ENCODE results near the gene PPP4R2. TPM values are rescaled to one million over a fixed set of nuclear protein-coding genes. Genes with fewer than 3 reads are reported as not detected.
A peak's percentile ranks its signal among the peaks of the same experiment; 100 is the strongest.

The PPP4R2 gene
- total RNA-seq, 1 donor from 2014 or later: 55.5 TPM

DNA sequence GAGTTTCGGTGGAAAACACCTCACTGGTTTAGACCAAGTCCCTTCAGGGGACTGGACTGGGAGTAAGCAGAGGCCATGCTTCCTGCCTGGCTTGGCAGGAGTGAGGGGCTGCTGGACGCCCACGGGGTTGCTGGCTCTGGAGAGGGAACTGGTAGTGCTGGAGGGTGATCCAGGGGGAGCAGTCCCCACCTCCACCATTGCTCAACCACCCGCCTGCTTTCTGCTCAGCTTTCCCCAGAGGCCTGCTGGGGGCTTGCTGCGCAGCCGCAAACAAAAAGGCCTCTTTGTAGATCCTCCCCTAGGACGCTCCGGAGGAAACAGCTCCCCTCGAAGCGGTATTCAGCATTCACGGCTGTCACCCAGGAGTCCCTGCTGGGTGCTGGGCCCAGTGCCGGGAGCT lies 98.3 kb downstream of the PPP4R2 start:
- no peak for TF ChIP-seq CTCF (IDR thresholded peaks at IDR 0.05; ENCODE audit: borderline replicate concordance)
- intact Hi-C loops (cut with micrococcal nuclease): no loop called here
- H3K27ac ChIP-seq (replicated peaks): no peak overlapping the region
- H3K27me3 ChIP-seq (ENCODE audit: low read depth): no peaks in the 10 kb centered on the region
- H3K4me1 ChIP-seq: peaks cover 10% of the 10 kb centered on the region
- H3K36me3 ChIP-seq: no peaks in the 10 kb centered on the region
- peak; percentile 37 for DNase-seq
- no peak overlapping the region for H3K4me3 ChIP-seq
- H3K9me3 ChIP-seq (replicated peaks): peaks cover 5% of the 10 kb centered on the region

GRCh38 chr3:73096169-73096568 lies 99.6 kb downstream of the PPP4R2 start:
- Histone ChIP-seq H3K4me3 (no peak overlapping the region), H3K27ac (replicated peaks) (no peak overlapping the region), H3K27me3 (ENCODE audit: low read depth) (no peaks in the 10 kb centered on the region), H3K9me3 (replicated peaks) (peaks cover 5% of the 10 kb centered on the region), H3K36me3 (no peaks in the 10 kb centered on the region), H3K4me1 (peaks cover 15% of the 10 kb centered on the region)
- DNase-seq: no peak
- TF ChIP-seq CTCF (IDR thresholded peaks at IDR 0.05; ENCODE audit: borderline replicate concordance): no peak
- intact Hi-C loops (cut with micrococcal nuclease): no loop called here

- TF ChIP-seq CTCF (IDR thresholded peaks at IDR 0.05; ENCODE audit: borderline replicate concordance): no peak
- DNase-seq: no peak
- Histone ChIP-seq H3K27ac (replicated peaks) (no peak overlapping the region), H3K4me1 (peaks cover 18% of the 10 kb centered on the region), H3K27me3 (ENCODE audit: low read depth) (no peaks in the 10 kb centered on the region), H3K36me3 (no peaks in the 10 kb centered on the region), H3K4me3 (no peak overlapping the region), H3K9me3 (replicated peaks) (peaks cover 5% of the 10 kb centered on the region)
- intact Hi-C loops (cut with micrococcal nuclease): no loop called here
Measured at GRCh38 chr3:73098026-73098425, 101.4 kb downstream of the PPP4R2 start.

GRCh38 chr3:73098873-73099272 lies 102.3 kb downstream of the PPP4R2 start:
- peaks cover 18% of the 10 kb centered on the region for H3K4me1 ChIP-seq
- no peaks in the 10 kb centered on the region for H3K36me3 ChIP-seq
- TF ChIP-seq CTCF (IDR thresholded peaks at IDR 0.05; ENCODE audit: borderline replicate concordance): no peak
- no peak overlapping the region for H3K4me3 ChIP-seq
- no peaks in the 10 kb centered on the region for H3K27me3 ChIP-seq (ENCODE audit: low read depth)
- intact Hi-C loops (cut with micrococcal nuclease): no loop called here
- H3K27ac ChIP-seq (replicated peaks): no peak overlapping the region
- peaks cover 5% of the 10 kb centered on the region for H3K9me3 ChIP-seq (replicated peaks)
- no peak for DNase-seq

DNA sequence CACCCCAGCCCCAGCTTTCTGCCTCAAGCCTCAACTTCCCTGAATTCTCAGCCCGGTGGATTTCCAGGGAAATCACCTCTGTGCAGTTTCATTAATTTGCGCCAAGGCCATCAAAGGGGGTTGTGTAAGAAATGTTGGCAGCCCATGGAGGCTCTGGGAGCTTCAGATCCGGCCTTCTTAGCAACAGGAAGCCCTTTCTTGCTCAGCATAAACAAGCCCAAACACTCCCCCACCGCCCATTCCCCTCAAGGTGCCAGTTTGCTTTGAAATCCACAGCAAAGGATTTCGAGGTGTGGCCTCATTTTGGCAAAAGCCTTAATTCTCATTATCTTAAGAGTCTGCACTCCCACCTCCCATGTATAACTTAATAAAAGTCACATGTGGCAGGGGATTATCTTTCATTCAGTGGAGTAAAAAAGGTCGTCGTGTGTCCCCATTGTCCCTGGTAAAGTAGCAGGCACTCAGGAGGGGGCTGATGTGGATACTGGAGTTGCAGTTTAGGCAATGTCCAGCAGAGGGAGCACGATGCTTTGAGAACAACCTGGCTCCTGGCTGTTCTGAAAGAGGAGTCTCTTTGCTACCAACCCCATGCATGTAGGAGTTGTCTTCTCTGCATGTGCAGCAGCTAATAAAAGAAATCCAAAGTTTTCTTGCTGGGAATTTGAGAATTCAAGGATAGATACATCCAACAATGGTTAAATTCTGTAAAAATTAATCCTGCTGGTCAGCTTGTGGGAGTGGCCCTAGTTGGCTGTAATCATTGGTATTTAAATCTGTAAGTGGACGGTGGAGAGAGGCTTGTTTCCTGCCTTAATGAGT lies 104.3 kb downstream of the PPP4R2 start:
- H3K4me1 ChIP-seq: peaks cover 18% of the 10 kb centered on the region
- peaks cover 5% of the 10 kb centered on the region for H3K9me3 ChIP-seq (replicated peaks)
- H3K27me3 ChIP-seq (ENCODE audit: low read depth): no peaks in the 10 kb centered on the region
- intact Hi-C loops (cut with micrococcal nuclease): loop anchor here (5.0 kb wide), 2 partner anchors 331 to 401 kb away; no protein-coding TSS in a partner anchor
- peak; percentile 95 for TF ChIP-seq CTCF (IDR thresholded peaks at IDR 0.05; ENCODE audit: borderline replicate concordance)
- no peaks in the 10 kb centered on the region for H3K36me3 ChIP-seq
- peak; percentile 70 for DNase-seq
- no peak overlapping the region for H3K4me3 ChIP-seq
- H3K27ac ChIP-seq (replicated peaks): no peak overlapping the region
